Choroid plexus epithelial cell (primary cell): Measurements from ENCODE around the gene EYS.

Experiments used
- DNase-seq: peaks from one replicate; pipeline ENCODE4 v3.0.0-alpha.2; 2010; ENCODE audit warnings: low read depth
- H3K4me3 ChIP-seq: 2 replicates; pipeline ENCODE4 v1.5.1; 2011; ENCODE audit warnings: low read depth, mild to moderate bottlenecking, control low read depth, low read length, moderate library complexity
- CTCF ChIP-seq: conservative IDR thresholded peaks from 2 replicates; pipeline ENCODE4 v1.5.1; 2011; ENCODE audit warnings: low read depth, mild to moderate bottlenecking, control low read depth, inconsistent platforms, low read length, moderate library complexity

Gene EYS

GRCh38 chr6:63882208-63882607, 1824.8 kb downstream of the EYS start:
- DNase-seq: peak; percentile 23
- peak; percentile 57 for TF ChIP-seq CTCF
- no peak overlapping the region for H3K4me3 ChIP-seq

- TF ChIP-seq CTCF: no peak
- no peak overlapping the region for H3K4me3 ChIP-seq
- no peak for DNase-seq
Measured at GRCh38 chr6:63881791-63882190, 1825.2 kb downstream of the EYS start.

GRCh38 chr6:63872233-63872632, 1834.8 kb downstream of the EYS start:
- no peak overlapping the region for H3K4me3 ChIP-seq
- no peak for TF ChIP-seq CTCF
- DNase-seq: no peak

- TF ChIP-seq CTCF: no peak
- H3K4me3 ChIP-seq: no peak overlapping the region
- no peak for DNase-seq
Measured at GRCh38 chr6:63868351-63868750, 1838.7 kb downstream of the EYS start.

- no peak for DNase-seq
- no peak overlapping the region for H3K4me3 ChIP-seq
- no peak for TF ChIP-seq CTCF
Measured at GRCh38 chr6:63864671-63865318, 1842.2 kb downstream of the EYS start.

GRCh38 chr6:63864061-63864460, 1843.0 kb downstream of the EYS start:
- no peak for DNase-seq
- H3K4me3 ChIP-seq: no peak overlapping the region
- no peak for TF ChIP-seq CTCF

GRCh38 chr6:63862486-63863198, 1844.4 kb downstream of the EYS start:
- no peak for DNase-seq
- H3K4me3 ChIP-seq: no peak overlapping the region
- TF ChIP-seq CTCF: no peak
